ENCODE data around the gene BUB1B.
"Not testable (repeated sequence)": the region's sequence is repeated elsewhere in the genome, so short reads cannot be mapped to it uniquely, and the experiment has no call there.

BUB1B gene, protein sequence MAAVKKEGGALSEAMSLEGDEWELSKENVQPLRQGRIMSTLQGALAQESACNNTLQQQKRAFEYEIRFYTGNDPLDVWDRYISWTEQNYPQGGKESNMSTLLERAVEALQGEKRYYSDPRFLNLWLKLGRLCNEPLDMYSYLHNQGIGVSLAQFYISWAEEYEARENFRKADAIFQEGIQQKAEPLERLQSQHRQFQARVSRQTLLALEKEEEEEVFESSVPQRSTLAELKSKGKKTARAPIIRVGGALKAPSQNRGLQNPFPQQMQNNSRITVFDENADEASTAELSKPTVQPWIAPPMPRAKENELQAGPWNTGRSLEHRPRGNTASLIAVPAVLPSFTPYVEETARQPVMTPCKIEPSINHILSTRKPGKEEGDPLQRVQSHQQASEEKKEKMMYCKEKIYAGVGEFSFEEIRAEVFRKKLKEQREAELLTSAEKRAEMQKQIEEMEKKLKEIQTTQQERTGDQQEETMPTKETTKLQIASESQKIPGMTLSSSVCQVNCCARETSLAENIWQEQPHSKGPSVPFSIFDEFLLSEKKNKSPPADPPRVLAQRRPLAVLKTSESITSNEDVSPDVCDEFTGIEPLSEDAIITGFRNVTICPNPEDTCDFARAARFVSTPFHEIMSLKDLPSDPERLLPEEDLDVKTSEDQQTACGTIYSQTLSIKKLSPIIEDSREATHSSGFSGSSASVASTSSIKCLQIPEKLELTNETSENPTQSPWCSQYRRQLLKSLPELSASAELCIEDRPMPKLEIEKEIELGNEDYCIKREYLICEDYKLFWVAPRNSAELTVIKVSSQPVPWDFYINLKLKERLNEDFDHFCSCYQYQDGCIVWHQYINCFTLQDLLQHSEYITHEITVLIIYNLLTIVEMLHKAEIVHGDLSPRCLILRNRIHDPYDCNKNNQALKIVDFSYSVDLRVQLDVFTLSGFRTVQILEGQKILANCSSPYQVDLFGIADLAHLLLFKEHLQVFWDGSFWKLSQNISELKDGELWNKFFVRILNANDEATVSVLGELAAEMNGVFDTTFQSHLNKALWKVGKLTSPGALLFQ

DNA sequence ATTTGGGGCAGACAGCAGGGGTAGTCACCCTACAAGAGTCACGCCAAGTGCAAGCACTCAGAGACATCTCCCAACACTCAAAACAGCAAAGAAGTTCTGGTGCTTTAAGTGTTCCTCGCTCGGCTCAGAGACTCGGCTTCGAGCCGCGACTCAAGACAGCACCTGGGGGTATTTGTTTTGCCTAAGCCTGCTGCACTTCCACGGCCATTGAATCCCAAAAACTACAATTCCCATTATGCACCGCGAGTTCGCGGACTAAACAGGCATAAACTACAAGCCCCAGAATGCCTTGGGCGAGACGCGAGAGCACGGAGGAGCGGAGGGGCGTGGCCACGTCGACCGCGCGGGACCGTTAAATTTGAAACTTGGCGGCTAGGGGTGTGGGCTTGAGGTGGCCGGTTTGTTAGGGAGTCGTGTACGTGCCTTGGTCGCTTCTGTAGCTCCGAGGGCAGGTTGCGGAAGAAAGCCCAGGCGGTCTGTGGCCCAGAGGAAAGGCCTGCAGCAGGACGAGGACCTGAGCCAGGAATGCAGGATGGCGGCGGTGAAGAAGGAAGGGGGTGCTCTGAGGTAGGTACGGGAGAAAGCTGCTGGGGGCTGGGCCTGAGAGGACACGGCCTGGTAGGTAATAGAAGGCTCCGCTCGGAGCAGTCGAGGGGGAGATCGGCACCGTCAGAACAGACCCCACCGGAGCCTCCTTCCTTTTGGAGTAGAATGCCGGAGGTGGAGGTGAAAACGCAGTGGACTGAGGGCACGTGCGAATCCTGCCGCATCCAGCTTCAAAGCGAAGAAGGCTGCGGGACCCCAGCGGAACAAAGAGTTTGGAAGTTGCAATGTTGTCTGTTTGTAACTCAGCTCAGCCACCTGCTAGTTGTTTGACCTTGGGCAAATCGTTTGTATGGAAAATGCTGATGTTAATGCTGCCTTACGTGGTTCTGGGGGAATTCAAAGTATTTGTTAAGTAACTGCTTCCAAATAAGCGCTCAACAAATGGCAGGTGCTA, at the start of gene BUB1B:
BUB1B (plus strand) TSS at position 381 of the 1,000 bp plus-strand sequence; CDS start at position 533, 152 bp downstream.
- peak; percentile 87 to 92 for DNase-seq

DNA sequence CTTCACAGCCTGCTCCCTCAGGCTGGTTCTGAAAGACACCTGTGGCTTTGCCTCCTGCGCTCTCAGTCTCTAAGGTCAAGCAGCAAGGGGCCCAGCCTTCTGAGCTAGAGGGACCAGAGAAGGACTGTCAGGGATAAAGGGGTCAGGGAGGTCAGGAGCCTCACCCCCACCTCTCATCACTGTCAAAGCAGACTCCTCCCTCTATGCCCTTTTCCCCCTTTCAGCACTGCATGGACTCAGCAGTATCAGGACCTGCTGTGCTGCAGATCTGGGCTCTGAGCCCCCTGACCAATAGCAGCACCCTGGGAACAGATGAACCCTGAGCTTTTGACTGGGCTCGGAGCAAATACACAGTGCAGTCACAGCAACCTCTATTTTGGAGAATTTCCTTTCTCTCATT, 49.0 kb upstream of the BUB1B start:
- DNase-seq, result no peak

DNA sequence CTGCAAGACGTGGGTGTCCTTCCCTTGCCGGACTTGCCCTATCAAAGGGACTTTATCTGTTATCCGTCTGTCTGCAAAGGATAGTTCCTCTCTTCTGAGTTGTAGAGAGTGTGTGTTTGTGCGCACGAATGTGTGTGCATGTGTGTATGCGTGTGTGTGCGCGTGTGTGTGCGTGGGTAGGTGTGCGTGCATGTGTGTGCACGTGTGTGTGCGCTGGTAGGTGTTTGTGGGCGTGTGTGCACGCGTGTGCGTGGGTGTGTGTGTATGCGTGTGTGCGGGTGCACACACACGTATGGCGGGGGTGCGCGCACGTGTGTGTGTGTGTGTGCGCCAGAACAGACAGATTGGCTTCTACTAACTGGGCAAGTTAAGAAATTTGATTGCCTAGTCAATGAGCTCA, 48.1 kb upstream of the BUB1B start:
- no peak for DNase-seq

DNA sequence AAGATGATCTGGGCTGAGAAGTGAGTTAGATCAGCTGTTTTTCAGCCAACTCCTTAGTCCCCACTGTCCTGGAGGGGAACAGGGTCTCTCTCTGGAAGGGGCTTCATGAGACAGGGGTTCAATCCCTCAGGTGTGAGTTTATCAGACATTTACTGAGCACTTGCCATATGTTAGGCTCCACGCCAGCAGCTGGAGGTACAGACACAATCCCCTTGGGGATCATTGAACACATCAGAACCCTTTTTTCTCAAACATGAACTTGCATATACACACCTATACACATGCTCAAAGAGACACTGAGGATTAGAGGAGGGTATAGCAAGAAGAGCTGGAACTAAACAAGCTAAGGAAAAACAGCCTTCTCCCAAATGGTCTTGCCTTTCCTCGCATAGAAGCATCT, 46.7 kb upstream of the BUB1B start:
- DNase-seq, result no peak

DNA sequence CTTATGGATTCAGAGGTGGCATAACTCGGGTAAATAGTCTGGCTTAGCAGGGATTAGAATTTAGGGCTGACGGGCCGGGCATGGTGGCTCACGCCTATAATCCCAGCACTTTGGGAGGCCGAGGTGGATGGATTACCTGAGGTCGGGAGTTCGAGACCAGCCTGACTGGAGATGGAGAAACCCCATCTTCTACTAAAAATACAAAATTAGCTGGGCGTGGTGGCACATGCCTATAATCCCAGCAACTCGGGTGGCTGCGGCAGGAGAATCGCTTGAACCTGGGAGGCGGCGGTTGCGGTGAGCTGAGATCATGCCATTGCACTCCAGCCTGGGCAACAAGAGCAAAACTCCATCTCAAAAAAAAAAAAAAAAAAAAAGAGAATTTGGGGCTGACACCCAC, 45.8 kb upstream of the BUB1B start:
- DNase-seq, result not testable (repeated sequence)

DNA sequence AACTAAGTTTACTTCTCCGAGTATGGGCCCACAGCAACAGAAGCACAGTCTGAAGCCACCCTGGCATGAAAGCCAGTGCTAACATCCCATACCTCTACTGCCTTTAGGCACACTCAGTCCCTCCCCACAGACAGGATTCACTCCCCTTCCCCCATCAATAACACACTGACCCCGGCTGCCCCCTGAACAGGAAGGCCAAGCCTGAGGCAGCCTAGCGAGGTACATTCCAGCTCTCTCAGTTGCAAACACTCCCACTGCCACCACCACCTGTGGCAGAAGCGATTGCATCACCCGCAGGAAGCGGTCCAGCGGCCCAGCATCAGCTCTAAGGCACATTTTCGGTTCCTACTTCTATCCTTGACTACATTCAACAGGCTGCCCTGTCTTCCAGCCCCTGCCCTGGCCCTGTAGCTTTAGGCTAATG, 45.2 kb upstream of the BUB1B start:
- DNase-seq, result peak; percentile 74 to 77

DNA sequence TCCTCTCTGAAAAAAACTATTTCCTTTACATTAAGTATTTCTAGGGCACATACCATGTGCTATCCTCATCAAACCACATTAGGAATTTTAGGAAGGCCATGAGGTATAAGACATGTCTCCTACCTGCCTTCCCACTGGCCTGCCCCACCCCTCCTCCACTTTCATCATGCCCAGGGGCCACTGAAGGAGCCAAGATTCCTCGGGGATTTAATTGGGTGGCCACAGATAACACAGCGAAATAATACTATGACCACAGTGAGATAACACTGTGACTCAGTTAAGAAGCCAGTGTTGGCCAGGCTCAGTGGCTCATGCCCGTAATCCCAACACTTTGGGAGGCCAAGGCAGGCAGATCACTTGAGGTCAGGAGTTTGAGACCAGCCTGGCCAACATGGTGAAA, 42.4 kb upstream of the BUB1B start:
- no peak for DNase-seq

DNA sequence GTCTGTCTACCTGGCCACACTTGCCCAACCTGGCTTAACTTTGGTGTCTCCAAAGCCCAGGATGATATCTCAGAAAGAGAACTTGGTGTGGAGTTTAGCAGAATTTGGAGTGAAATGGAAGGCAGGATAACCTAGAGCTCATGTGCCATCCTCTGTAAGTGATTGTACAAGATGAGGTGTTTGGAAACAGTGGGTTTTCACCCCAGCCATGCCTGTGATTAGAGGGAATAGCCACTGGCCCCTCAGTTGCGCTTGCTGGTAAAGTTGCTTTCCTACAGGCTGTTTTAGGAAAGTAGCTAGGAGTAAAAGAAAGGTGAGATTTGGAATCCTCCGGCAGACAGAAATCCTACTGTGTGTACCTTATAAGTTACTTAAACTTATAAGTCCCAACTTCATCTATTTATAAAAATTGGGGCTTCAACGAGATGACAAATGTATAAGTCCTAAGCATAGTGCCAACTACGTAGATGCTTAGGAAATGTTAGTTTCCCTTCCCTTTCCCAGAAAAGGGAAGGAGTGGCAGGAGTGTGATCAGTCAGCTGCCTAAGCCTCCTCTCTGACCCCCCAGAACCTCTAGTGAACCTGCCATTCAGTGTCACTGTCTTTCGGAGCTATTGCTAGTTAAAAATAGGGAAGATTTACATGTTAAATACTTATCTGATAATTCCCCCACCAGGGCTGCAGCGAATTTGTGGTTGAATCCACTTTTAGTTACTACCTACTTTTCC, 38.8 kb upstream of the BUB1B start:
- no peak for DNase-seq

DNA sequence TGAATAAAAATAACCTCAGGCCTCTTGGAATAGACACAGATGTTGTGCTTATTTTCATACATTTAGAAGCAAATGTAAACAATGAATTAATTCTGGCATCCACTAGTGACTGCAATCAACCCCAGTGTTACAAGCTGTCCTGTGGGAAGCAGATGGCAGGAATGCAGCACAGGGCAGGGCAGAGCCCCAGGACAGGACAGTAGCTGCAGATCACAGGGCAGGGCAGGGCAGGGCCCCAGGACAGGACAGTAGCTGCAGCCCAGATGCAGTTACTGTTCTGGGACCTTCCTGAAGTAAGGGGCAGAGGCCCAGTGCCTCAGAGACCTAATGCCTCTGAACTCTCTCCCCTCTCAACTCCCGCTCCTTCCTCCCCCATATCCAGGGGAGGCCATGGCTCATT, 37.9 kb upstream of the BUB1B start:
- DNase-seq, result not testable (repeated sequence)

DNA sequence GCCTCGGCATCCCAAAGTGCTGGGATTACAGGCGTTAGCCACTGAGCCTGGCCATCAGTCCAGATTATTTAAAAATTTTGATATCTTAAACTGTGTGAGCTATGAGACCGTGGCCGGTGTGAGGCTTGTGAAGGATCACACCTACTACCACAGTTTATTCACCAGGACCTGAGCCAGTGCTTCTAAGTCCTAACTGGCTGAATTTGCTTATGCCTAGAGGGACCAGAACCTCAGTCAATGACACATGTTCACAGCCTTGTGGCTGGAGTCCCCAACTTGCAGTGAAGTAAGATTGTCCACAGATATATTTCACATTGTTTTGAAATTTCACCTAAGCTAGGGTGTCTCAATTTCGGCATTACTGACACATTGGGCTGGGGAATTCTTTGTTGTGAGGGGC, 37.0 kb upstream of the BUB1B start:
- not testable (repeated sequence) for DNase-seq

DNA sequence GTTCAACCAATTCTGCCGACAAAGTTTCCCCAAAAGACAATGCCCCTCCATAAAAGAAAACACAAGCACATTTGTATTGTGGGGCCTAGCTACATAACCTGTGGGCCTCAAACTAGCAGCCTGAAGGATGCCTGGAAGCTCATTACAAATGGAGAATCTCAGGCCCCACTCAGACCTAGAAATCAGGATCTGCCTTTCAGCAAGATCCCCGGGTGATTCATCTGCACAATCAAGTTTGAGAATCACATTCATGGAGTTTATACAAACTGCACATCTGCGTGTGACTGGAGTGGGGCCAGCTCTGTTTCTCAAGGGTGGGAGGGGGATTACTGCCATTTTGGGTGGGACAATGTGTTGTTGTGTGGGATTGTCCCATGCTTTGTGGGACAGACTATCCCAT, 36.5 kb upstream of the BUB1B start:
- DNase-seq, result not testable (repeated sequence)

DNA sequence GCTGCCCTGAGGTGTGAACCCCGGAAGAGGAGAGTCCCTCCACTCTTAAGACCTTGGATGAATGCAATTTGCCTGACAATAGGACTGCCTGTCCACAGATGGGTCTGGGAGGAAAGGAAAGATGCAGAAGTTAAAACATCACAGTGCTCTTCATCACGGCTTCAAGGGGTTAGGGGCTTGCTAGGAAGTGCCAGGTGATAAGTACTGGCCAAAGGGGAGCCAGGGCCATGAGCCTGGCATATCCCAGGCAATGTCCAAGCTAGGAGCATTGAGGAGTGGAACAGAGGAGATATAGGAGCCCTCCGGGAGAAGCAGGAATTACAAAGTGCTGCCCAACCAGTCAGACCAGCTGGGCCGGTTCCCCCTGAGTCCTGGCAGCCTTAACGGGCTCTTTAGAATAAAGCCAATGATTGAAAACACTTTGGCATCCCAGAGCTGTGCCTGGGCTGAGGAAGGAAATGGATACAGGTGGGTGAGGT, 36.0 kb upstream of the BUB1B start:
- DNase-seq, result not testable (repeated sequence)

DNA sequence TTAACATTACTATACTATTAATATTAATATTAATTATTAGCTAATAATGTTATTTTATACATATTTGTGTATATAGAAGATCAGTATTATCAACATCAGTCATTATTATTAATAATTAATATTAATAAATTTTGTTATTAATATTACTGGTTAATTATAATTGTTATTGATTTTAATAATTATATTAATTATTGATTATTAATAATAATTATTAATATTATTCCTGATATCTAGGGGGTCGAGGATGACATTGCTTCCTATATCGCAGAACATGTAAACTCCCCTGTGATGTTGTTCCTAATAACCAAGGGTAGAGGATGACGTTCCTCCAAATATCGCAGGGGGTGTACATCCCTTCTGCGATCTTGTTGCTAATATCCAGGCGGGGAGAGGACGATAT, 34.9 kb upstream of the BUB1B start:
- no peak for DNase-seq

DNA sequence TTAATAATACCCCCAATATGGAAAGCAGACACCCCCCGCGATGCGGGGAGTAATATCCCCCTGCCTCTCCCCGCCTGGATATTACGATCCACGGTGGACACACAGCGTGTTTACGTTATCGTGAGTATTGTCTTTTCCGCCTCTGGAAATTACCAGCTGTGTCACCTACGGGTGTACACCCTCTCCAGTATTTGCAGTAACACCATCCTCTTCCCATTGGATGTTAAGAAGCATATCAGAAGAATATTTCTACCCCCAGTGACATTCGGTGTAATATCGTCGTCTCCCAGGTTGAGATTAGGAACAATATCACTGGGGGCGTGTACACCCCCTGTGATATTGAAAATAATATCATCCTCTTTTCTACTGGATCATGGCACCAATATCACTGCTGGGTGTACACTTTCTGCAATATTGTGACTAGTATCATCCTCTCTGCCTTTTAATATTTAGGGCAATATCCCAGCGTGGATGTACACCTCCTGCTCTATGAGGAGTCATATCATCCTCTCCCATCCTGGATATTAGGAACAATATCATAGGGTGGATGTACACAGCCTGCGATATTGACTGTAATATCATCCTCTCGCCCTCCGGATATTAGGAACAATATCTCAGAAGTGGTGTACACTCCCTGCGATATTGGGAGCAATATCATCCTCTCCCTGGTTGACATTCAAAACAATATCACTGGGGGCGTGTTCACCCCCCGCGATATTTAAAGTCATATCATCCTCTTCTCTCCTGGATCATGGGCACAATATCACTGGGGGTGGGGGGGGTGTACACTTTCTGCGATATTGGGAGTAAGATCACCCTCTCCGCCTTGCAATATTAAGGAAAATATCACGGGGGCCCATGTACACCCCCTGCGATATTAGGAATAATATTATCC, 31.9 kb upstream of the BUB1B start:
- DNase-seq, result no peak

DNA sequence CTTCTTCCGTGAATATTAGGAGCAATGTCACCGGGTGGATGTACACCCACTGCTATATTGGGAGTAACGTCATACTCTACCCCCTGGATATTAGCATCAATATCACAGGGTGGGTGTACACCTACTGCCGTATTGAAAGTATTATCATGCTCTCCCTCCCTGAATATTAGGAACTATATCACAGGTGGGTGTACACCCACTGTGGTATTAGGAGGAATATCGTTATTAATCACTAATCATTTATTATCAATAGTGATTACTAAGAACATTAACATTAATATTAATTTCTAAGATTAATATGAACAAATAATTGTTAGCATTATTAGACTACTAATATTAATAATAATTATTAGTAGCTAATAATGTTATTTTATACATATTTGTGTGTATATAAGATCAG, 30.8 kb upstream of the BUB1B start:
- DNase-seq, result no peak

DNA sequence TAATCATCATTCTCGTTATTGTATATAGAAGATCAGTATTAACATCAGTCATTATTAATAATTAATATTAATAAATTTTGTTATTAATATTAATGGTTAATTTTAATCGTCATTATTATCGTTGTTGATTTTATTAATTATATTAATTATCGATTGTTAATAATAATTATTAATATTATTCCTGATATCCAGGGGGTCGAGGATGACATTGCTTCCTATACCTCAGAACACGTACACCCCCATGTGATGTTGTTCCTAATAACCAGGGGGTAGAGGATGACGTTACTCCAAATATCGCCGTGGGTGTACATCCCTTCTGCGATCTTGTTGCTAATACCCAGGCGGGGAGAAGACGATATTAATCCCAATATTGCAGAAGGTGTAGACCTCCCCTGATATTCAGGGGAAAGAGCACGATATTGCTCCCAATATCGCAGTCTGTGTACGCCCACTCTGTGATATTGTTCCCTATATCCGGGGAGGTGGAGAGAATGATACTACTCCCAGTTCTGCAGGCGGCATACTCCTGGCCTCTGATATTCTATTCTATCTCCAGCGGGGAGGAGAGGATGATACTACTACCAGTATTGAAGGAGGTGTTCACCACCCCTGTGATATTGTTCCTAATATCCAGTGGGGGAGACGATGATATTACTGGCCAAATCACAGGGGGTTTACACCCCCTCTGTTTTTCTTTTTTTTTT, 29.9 kb upstream of the BUB1B start:
- no peak for DNase-seq

DNA sequence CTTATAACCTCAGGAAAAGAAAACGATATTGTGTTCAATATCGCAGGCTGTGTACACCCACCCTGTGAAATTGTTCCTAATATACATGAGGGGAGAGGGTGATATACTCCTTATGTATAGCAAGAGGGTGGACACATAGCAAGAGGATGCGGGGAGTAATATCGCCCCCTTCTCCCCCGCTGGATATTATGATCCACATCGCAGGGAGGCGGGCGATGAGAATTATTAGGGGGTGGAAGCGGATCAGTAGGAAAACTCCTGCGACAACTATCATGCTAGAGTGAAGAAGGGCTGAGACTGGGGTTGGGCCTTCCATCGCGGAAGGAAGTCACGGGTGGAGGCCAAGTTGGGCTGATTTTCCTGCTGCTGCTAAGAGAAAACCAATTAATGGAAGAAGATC, 27.3 kb upstream of the BUB1B start:
- DNase-seq, result no peak

DNA sequence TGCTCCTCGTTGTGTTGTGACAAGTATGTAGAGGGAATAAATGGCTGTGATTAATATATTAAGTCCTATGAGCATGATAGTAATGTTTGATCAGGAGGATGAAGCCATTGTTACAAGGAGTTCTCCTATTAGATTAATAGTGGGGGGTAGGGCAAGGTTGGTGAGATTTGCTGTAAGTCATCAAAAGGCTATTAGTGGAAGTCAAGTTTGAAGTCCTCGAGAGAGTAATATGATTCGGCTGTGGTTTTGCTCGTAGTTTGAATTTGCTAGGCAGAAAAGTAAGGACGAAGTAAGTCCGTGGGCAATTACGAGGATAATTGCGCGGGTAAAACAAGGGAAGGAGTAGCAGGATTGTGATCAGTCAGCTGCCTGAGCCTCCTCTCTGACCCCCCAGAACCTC, 26.0 kb upstream of the BUB1B start:
- no peak for DNase-seq

DNA sequence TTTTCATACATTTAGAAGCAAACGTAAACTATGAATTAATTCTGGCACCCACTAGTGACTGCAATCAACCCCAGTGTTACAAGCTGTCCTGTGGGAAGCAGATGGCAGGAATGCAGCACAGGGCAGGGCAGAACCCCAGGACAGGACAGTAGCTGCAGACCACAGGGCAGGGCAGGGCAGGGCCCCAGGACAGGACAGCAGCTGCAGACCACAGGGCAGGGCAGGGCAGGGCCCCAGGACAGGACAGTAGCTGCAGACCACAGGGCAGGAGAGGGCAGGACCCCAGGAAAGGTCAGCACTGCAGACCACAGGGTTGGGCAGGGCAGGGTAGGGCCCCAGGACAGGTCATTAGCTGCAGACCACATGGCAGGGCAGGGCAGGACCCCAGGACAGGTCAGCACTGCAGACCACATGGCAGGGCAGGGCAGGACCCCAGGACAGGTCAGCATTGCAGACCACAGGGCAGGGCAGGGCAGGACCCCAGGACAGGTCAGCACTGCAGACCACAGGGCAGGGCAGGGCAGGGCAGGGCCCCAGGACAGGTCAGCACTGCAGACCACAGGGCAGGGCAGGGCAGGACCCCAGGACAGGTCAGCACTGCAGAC, 24.9 kb upstream of the BUB1B start:
- DNase-seq, result not testable (repeated sequence)
